HG03159 (cell line): ENCODE results near the gene STX17.
"Not testable (repeated sequence)": the region's sequence is repeated elsewhere in the genome, so short reads cannot be mapped to it uniquely, and the experiment has no call there.

Experiments
- ATAC-seq: cut with Tn5 transposase; IDR thresholded peaks from one replicate; pipeline ENCODE4 v1.9.1; 2021; ENCODE audit warnings: mild to moderate bottlenecking, moderate library complexity; ENCODE audit not compliant: unreplicated experiment

Gene STX17

GRCh38 chr9:99906403-99907207, at the start of gene STX17:
Gene STX17 (plus strand): TSS chr9:99906654. CDS start chr9:99915240, 8,586 bp downstream.
- ATAC-seq, result peak; percentile 86

- ATAC-seq, result not testable (repeated sequence)
These were observed 48.9 kb upstream of the STX17 start for GRCh38 chr9:99857576-99857975.

- ATAC-seq, result no peak
These were observed 48.4 kb upstream of the STX17 start for GRCh38 chr9:99858087-99858486.

GRCh38 chr9:99859243-99859980, 47.0 kb upstream of the STX17 start:
- no peak for ATAC-seq

- ATAC-seq, result no peak
These were observed 46.2 kb upstream of the STX17 start for GRCh38 chr9:99860266-99860665.

- no peak for ATAC-seq
These were observed 42.5 kb upstream of the STX17 start for GRCh38 chr9:99863955-99864354.

- ATAC-seq, result no peak
These were observed 40.1 kb upstream of the STX17 start for GRCh38 chr9:99866398-99866797.

- no peak for ATAC-seq
These were observed 38.9 kb upstream of the STX17 start for GRCh38 chr9:99867536-99867935.

GRCh38 chr9:99867968-99868367, 38.5 kb upstream of the STX17 start:
- ATAC-seq, result no peak

GRCh38 chr9:99868845-99869244, 37.6 kb upstream of the STX17 start:
- ATAC-seq, result peak; percentile 67

- ATAC-seq, result no peak
These were observed 36.3 kb upstream of the STX17 start for GRCh38 chr9:99870126-99870525.

GRCh38 chr9:99873531-99873930, 32.9 kb upstream of the STX17 start:
- ATAC-seq, result no peak

GRCh38 chr9:99873943-99874584, 32.4 kb upstream of the STX17 start:
- ATAC-seq, result no peak

GRCh38 chr9:99876190-99876589, 30.3 kb upstream of the STX17 start:
- no peak for ATAC-seq

GRCh38 chr9:99878651-99879050, 27.8 kb upstream of the STX17 start:
- ATAC-seq, result no peak

GRCh38 chr9:99881769-99882168, 24.7 kb upstream of the STX17 start:
- ATAC-seq, result no peak

GRCh38 chr9:99885747-99886146, 20.7 kb upstream of the STX17 start:
- ATAC-seq, result no peak

GRCh38 chr9:99889120-99889519, 17.3 kb upstream of the STX17 start:
- ATAC-seq, result no peak

GRCh38 chr9:99894826-99895225, 11.6 kb upstream of the STX17 start:
- no peak for ATAC-seq

GRCh38 chr9:99895510-99895909, 10.9 kb upstream of the STX17 start:
- no peak for ATAC-seq

- ATAC-seq, result no peak
These were observed 10.3 kb upstream of the STX17 start for GRCh38 chr9:99896119-99896518.

- ATAC-seq, result no peak
These were observed 3.1 kb upstream of the STX17 start for GRCh38 chr9:99903393-99903792.
